Fibroblast of villous mesenchyme (primary cell): Measurements from ENCODE around the gene ZBTB48. TPM values are rescaled to one million over a fixed set of nuclear protein-coding genes. Genes with fewer than 3 reads are reported as not detected.
"Not testable (repeated sequence)": the region's sequence is repeated elsewhere in the genome, so short reads cannot be mapped to it uniquely, and the experiment has no call there.

Experiments
- DNase-seq: peaks from one replicate; pipeline ENCODE4 v3.0.0-alpha.2; 2010; ENCODE audit warnings: low read depth
- H3K4me3 ChIP-seq: 2 replicates; pipeline ENCODE4 v1.5.1; 2011; ENCODE audit warnings: low read depth, mild to moderate bottlenecking, low read length
- CTCF ChIP-seq: IDR thresholded peaks from 2 replicates; pipeline ENCODE4 v1.5.1; 2012; ENCODE audit warnings: low read depth, mild to moderate bottlenecking, low read length; ENCODE audit not compliant: insufficient read depth
- total RNA-seq: library from RNA; depleted of rRNA; stranded (reverse); fragments of >200 nt; gene quantifications from 2 replicates; pipeline ENCODE4 v1.2.3, GENCODE V29; 2012

The ZBTB48 gene
- total RNA-seq, 1 donor = 10.8 TPM

- no peak for DNase-seq
- no peak for TF ChIP-seq CTCF
- H3K4me3 ChIP-seq = no peak overlapping the region
Measured at GRCh38 chr1:6596886-6597776, 17.3 kb downstream of the ZBTB48 start.

DNA sequence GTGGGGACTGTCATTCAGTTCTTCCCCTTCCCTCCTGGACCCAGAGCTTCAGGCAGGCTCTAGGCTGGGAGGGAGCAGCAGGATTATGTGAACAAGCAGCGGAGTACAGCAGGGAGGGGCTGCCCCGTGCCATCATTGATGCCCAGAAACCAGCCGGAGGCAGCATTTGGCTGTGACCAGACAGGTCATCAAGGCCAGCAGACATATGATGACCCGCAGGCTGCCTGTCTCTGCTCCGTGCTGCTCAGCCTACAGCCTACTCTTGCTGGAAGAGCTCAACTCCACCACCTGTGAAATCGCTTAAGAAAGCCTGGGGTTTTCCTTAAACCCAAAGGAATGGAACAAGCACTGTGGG, 18.0 kb downstream of the ZBTB48 start:
- H3K4me3 ChIP-seq = no peak overlapping the region
- no peak for DNase-seq
- no peak for TF ChIP-seq CTCF

DNA sequence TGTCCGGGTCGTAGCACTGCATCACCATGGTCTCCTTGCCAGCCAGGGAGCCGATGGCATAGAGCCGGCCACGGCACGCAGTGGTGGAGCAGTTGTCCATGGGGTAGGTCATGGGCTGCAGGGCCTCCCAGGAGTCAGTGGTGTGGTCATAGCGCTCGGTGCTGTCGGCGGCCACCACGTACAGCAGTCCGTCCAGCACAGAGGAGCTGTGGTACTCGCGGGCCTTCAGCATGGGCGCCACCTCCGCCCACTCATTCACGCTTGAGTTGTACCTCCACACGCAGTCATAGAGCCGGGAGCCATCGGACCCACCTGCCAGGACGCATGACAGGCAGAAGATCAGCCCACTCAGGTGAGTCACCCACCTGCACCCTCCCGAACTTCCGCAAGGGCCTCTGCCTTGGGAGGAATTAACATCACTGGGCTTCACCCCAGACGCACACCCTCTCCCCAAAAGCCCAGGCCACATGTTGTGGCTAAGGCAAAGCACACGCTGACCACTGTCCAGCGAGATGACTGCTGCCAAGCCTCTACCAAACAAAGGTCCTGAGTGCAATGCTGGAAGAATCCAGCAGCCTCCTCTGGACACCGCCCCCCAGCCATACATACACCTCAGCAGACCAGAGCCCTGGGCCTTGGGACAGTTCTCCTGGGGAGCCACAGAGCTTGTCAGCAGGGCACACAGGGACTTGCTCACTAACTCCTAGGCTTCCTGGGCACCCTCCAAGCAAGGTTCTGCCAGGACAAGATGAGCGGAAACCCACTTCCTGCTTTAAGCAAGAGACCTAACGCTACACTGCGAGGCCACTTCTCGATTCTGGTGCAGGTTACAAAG, 19.6 kb downstream of the ZBTB48 start:
- TF ChIP-seq CTCF = no peak
- no peak for DNase-seq
- H3K4me3 ChIP-seq = peak overlapping the region; percentile 93

DNA sequence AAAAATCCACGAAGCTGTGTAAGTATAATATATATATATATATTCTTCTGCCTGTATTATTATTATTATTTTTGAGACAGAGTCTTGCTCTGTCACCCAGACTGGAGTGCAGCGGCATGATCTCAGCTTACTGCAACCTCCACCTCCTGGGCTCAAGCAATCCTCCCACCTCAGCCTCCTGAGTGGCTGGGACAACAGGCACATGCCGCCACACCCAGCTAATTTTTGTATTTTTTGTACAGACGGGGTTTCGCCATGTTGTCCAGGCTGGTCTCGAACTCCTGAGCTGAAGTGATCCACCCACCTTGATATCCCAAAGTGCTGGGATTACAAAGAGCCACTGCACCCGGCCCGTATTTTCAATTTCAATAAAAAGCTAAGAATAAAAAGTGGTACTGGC, 20.2 kb downstream of the ZBTB48 start:
- DNase-seq = not testable (repeated sequence)
- H3K4me3 ChIP-seq = peak overlapping the region; percentile 93

- no peak for TF ChIP-seq CTCF
- peak; percentile 68 for DNase-seq
Measured at GRCh38 chr1:6600410-6601048, 20.7 kb downstream of the ZBTB48 start.

DNA sequence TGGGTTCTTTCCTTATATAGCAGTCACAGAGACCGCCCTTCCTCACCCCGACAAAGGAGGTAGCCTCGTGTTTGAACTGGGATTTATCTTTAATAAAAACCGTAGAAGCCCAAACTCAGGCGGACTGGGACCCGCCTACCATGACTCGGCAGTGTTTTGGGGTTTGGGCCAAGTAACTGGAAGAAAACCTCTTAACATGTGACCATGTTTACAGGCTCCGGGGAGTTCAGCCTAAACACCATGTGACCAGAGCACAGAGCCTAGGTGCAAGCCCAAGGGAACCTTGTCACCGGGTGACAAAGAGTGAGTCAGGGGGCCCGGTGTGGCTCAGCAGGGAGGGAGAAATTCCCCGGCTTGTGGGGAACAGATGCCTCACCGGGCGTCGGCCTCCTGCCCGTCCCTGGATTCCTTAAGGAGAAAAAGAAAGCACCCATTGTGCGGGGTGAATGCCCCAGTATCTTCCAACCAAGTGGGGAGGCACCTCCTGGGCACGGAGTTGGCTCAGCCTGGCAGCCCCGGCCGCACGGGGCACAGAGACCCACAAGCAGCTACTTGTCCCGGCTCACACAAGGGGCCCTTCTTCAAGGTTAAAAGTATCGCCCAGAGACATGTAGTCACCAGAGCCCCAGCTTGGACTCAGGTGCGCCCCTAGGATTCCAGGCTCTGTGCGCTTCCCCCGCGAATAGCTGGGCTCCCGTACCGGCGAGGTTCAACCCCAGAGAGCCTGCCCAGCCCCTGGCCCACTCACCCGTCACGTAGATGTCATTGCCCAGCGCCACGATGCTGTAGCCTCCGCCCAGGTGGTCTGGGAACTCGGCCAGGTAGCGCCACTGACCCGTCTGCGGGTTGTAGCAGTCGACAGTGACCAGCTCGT, 21.5 kb downstream of the ZBTB48 start:
- peak overlapping the region; percentile 93 for H3K4me3 ChIP-seq
- no peak for TF ChIP-seq CTCF
- DNase-seq = peak; percentile 96

More at GRCh38 chr1:6600410-6601048, 20.7 kb downstream of the ZBTB48 start:
- H3K4me3 ChIP-seq = peak overlapping the region; percentile 93
